Stomach smooth muscle (tissue), 2 donors: ENCODE measurements around the gene PPCDC.
"Not testable (repeated sequence)": the region's sequence is repeated elsewhere in the genome, so short reads cannot be mapped to it uniquely, and the experiment has no call there.

Source experiments
- H3K27ac ChIP-seq: one replicate; pipeline ENCODE4 v1.7.0; 2013; ENCODE audit warnings: mild to moderate bottlenecking, low read length, inconsistent platforms
- H3K27me3 ChIP-seq, 2 donors: one replicate each; pipeline ENCODE4 v1.7.0; 2013; ENCODE audit warnings: low read length in 2 of 2; ENCODE audit not compliant: insufficient read depth in 2 of 2, control insufficient read depth in 1 of 2
- H3K36me3 ChIP-seq, 2 donors: one replicate each; pipeline ENCODE4 v1.7.0; 2013; ENCODE audit warnings: low read length in 2 of 2; ENCODE audit not compliant: control insufficient read depth in 2 of 2, insufficient read depth in 2 of 2
- H3K4me1 ChIP-seq: one replicate; pipeline ENCODE4 v1.7.0; 2013; ENCODE audit warnings: low read length; ENCODE audit not compliant: control insufficient read depth, insufficient read depth
- H3K4me3 ChIP-seq, 2 donors: one replicate each; pipeline ENCODE4 v1.7.0; 2013; ENCODE audit warnings: low read length in 2 of 2
- H3K9ac ChIP-seq, 2 donors: one replicate each; pipeline ENCODE4 v1.7.0; 2013; ENCODE audit warnings: low read length in 2 of 2, mild to moderate bottlenecking in 1 of 2
- H3K9me3 ChIP-seq, 2 donors: one replicate each; pipeline ENCODE4 v1.7.0; 2013; ENCODE audit warnings: low read length in 2 of 2; ENCODE audit not compliant: control insufficient read depth in 2 of 2
- donor health status: healthy.
- donor health status: Pancreatic carcinoma.

Gene PPCDC

GRCh38 chr15:75089456-75090387, 66.3 kb downstream of the PPCDC start:
- Histone ChIP-seq H3K36me3 (no peaks in the 10 kb centered on the region), H3K9ac (no peak overlapping the region), H3K4me1 (no peaks in the 10 kb centered on the region), H3K27ac (peak overlapping the region; percentile 55), H3K4me3 (no peak overlapping the region), H3K9me3 (no peaks in the 10 kb centered on the region), H3K27me3 (no peaks in the 10 kb centered on the region)

DNA sequence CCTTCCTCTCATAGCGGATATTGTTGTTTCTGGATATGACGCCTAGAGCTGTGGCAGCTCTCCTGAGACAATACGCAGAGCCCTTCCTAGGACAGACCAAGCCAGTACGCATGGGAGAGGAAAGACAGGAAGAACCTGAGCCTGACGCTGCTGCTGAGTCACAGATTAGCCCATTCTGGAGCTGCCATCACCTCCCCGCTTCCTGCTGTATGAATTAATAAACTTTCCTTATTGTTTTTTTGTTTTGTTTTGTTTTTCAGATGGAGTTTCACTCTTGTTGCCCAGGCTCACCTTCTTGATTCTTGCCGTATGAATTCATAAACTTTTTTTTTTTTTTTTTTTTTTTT, 67.0 kb downstream of the PPCDC start:
- no peaks in the 10 kb centered on the region for H3K4me1 ChIP-seq
- H3K36me3 ChIP-seq: no peaks in the 10 kb centered on the region
- H3K9me3 ChIP-seq: no peaks in the 10 kb centered on the region
- no peak overlapping the region for H3K9ac ChIP-seq
- H3K4me3 ChIP-seq: no peak overlapping the region
- peak overlapping the region; percentile 55 for H3K27ac ChIP-seq
- no peaks in the 10 kb centered on the region for H3K27me3 ChIP-seq

DNA sequence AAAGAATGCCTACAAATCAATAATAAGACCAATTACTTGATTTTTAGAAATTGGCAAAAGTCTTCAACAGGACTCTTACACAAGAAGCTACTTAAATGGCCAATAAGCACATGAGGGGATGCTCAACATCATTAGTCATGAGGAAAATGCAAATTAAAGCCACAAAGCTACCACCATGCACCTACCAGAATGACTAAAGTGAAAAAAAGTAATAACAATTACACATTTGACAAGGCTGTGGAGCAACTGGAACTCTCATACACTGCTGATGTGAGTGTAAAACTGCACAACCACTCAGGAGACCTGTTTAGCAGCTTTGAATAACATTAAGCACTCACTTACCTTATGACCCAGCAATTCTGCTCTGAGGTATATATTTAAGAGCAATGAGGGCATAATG, 68.4 kb downstream of the PPCDC start:
- Histone ChIP-seq H3K27me3 (no peaks in the 10 kb centered on the region), H3K27ac (no peak overlapping the region), H3K4me3 (no peak overlapping the region)

GRCh38 chr15:75094961-75095478, 71.6 kb downstream of the PPCDC start:
- not testable (repeated sequence) for H3K9ac ChIP-seq, H3K4me1 ChIP-seq, H3K9me3 ChIP-seq, H3K4me3 ChIP-seq, H3K27ac ChIP-seq, H3K36me3 ChIP-seq, H3K27me3 ChIP-seq

More for the DNA sequence above, 68.4 kb downstream of the PPCDC start:
- no peaks in the 10 kb centered on the region for H3K9me3 ChIP-seq
- no peaks in the 10 kb centered on the region for H3K36me3 ChIP-seq
- H3K4me1 ChIP-seq: no peaks in the 10 kb centered on the region
- H3K9ac ChIP-seq: no peak overlapping the region

DNA sequence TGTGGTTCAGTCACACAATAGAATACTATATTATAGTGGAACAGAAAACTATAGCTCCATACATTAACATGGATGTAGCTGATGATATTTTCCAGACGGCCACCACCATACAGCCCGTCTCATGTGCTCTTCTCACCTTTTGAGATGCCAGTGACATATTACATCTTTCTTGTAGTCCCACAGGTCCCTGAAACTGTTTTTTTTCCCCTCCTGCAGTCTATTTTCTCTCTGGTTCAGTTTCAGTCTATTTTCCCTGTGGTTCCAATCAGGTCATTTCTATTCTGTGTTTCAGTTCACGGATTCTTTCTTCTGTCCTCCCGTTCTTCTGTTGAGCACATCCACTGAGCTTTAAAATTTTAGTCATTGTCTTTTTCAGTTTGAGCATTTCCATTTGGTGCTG, 72.2 kb downstream of the PPCDC start:
- no peaks in the 10 kb centered on the region for H3K4me1 ChIP-seq
- no peaks in the 10 kb centered on the region for H3K9me3 ChIP-seq
- no peak overlapping the region for H3K9ac ChIP-seq
- H3K27me3 ChIP-seq: no peaks in the 10 kb centered on the region
- H3K27ac ChIP-seq: no peak overlapping the region
- H3K36me3 ChIP-seq: no peaks in the 10 kb centered on the region
- no peak overlapping the region for H3K4me3 ChIP-seq

DNA sequence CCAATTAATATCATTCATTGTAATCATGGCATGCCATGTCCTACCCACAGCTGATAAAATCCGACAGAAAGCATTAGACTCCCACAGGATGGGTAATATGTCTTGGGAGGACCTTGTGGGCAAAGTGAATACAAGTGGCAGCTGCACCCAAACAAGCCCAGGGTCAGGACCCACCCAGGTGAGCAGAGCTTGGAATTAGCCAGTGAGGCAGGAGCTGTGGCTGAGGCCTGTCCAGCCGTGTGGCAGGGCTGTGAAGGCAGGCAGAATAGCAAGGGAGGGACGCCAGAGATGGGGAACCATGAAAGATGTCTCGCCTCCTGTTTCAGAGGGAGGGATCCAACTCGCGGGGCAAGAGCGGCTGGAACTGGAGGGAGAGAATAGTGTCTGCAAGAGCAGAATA, 74.5 kb downstream of the PPCDC start:
- no peaks in the 10 kb centered on the region for H3K4me1 ChIP-seq
- no peak overlapping the region for H3K9ac ChIP-seq
- H3K4me3 ChIP-seq: no peak overlapping the region
- no peaks in the 10 kb centered on the region for H3K9me3 ChIP-seq
- H3K27ac ChIP-seq: no peak overlapping the region
- H3K36me3 ChIP-seq: no peaks in the 10 kb centered on the region
- H3K27me3 ChIP-seq: no peaks in the 10 kb centered on the region

- H3K36me3 ChIP-seq: no peaks in the 10 kb centered on the region
- no peak overlapping the region for H3K9ac ChIP-seq
- no peak overlapping the region for H3K27ac ChIP-seq
- no peaks in the 10 kb centered on the region for H3K9me3 ChIP-seq
- H3K4me3 ChIP-seq: no peak overlapping the region
- H3K4me1 ChIP-seq: no peaks in the 10 kb centered on the region
- H3K27me3 ChIP-seq: no peaks in the 10 kb centered on the region
These were observed 75.0 kb downstream of the PPCDC start for GRCh38 chr15:75098404-75098803.
